DMS53 treated with DMSO at 0.1 percent for 48 hours (cell line): ENCODE results near the gene G3BP1.
A peak's percentile ranks its signal among the peaks of the same experiment; 100 is the strongest.
"Not testable (repeated sequence)": the region's sequence is repeated elsewhere in the genome, so short reads cannot be mapped to it uniquely, and the experiment has no call there.

Experiments
- DNase-seq: peaks from one replicate; lab custom pipeline; 2025; ENCODE audit not compliant: unreplicated experiment; lab: John Stamatoyannopoulos, UW

Gene G3BP1

DNA sequence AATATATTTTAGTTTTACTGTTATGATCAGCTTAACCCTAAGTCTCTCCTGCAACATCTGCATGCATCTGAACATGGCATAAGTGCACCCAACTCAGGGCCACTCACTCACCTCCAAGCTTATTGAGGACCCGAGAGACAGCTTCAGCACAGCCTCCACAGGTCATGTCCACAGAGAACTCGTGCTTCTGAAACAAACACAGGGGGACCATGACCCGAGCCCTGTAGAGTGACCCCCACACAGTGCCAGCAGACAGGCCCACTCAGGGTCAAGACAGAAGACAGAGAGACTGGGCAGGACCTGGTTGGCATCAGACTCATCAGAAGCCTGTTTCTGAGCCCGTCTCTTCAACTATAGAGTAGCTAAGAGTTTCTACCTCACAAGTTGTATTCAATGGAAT, 20.2 kb upstream of the G3BP1 start:
- DNase-seq, result no peak

- DNase-seq, result no peak
Measured at GRCh38 chr5:151755383-151755782, 16.4 kb upstream of the G3BP1 start.

DNA sequence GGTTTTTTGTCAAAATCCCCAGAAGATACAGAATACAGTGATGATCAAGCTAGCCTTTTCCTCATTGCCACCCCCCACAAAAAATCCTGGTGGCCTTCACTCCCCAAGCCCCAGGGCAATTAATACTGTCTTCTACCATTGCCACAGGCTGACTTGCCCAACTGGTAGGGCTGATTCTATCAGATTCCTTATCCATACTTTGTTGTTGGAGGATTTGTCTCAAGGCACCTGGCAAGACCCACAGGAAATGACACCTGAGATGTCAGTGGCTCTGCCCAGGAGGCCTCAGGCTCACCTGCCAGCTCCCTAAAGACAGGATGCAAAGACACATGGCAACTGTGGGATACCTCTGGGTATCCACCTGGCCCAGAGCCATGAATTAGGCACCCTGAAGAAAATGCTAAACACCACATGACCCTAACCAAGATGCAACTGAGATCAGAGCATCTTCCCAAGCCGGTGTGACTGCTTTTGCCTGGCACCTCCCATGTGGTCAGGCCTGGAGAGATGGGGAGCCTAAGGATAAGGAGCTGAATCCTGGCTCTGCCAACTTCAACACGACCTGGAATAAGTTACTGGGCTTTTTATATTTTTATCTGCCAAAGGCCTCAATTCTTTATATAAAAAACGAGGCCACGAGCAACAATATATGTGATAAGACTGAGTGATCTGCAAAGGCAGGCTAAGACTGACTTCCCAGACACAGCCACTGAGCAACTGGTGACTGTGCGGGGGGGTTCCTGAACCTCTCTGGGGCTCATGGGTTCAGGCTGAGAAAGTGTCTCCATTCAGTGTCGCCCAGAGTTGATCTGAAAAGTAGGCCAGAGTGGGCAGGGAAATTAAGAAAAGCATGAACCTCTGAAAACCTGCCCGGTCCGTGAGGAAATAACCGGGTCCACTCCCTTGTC, 14.3 kb upstream of the G3BP1 start:
- DNase-seq, result no peak

DNA sequence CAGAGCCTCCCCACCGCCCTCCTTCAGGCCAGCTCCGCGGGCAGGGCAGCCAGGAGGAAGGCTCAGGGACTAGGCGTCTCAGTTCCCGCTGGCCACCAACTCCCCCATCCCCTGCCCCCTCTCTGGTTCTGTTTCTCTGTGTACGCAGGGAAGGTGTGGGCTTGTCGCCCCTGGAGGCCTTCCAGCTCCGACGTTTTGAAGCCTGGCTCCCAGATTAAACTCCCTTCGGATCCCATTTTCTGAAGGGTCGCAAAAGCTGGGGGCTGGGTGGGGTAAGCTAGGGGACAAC, 13.7 kb upstream of the G3BP1 start:
- DNase-seq, result no peak

- DNase-seq, result peak; percentile 82
Measured at GRCh38 chr5:151758430-151759241, 13.1 kb upstream of the G3BP1 start, which contains the start of gene ATOX1. TSS of gene ATOX1 (minus strand) at chr5:151758631. CDS start at chr5:151758551, 80 bp downstream.

DNA sequence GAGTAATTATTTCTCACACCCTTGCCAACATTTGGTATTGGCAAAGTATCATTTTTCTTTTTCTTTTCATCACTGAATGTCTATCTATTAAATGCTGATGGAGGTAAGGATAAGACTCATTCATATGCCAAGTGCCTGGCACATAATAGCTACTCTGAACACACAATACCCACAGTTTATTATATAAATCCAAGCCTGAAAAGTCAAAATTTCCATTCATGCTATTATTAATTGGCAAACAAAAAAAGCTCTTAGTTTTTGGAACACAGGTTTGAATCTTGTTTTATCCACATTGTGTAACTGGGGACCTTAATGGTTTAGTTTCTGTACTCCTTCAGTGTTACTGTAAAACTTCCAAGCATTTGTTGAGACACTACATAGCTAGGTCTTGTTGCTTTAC, 7.0 kb upstream of the G3BP1 start:
- no peak for DNase-seq

GRCh38 chr5:151766975-151767374, 4.8 kb upstream of the G3BP1 start:
- DNase-seq, result no peak

- DNase-seq, result no peak
Measured at GRCh38 chr5:151770383-151771258, 1.1 kb upstream of the G3BP1 start.

DNA sequence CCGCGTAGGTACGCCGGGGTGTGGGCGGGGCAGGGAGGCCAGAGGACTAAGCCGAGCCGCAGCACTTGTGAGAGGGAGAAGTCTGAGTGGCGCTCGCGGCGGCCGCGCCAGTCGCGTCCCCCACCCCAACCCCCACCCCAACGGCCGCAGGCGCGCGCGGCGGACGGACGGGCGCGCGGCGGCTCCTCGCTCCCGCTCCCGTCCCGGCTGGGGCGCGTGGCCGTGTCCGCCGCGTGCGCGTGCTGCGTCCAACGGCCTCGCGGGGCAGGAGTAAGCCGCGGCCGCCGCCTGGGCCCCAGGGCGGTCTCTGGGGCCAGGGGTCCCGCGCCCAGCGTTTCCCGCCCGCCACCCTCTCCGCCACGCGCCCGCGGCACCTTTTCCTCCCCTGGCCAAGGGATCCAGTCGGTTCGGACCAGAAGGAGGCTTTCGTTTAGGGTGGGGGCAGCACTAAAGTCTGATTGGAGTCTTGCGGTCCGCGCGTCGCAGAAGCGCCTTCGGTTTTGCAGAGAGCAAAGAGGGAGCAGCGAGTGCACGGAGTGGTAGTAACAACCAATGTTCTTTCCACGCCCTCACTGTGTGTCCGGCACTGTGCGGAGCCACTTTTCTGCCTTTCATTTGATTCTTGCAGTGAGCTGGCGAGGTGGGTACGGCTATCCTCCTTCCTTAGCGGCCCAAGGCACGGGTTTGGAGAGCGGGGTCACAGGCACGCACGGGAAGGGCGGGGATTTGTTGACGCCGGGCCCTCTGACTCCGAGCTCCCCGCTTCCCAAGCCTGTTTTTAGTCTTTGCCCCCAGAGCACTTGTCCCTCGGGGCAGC, 483 bp downstream of the G3BP1 start:
- no peak for DNase-seq

DNA sequence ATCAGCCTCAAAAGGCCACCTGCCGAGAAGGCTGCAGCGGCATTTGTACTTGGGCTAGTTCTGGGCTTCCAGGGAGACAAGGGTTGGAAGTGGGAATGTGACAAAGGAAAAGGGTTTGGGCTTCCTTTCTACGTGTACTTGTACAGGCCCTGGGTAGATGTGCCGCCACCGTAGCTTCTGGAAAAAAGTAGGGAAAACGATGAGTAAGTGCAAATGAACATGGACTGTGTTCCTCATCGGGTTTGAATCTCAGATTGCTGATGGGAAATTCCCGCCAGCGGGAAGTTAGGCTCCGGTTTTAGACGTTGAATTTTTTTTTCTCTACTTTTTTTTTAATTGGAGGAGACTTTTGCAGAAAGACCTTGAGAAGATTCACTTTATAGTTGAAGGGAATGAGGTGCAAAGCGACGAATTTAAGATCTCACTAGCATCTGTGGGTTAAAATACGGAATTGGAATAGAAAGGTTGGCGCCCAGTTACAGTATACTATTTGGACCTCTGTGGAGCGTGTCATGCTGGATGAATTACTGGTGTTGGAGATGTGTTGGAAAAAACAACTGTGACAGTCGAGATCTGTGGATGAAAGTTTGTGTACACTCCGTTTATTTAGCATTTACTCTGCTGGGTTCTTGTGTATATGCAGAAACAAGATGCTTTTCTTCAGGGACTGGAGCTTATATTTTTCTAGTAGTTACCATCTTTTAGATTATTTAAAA, 1.2 kb downstream of the G3BP1 start:
- DNase-seq, result no peak

DNA sequence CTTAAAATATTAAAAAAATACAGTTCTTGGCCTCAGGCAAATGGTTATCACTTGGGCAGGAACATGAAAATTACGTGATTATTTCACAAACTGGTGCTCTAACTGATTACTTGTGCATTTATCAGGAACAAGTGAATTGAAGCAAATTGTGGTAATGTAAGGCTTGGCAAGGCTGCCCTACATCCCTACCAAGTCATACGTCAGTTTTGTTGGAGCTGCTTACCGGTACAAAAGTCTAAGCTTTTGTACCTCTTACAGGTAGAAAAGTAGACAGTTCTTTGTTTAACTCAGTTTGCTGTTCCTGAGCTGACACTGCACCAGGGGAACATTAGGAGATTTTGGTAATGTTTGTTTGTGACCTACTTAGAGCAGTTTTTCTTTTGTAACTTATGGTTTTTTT, 2.2 kb downstream of the G3BP1 start:
- no peak for DNase-seq

DNA sequence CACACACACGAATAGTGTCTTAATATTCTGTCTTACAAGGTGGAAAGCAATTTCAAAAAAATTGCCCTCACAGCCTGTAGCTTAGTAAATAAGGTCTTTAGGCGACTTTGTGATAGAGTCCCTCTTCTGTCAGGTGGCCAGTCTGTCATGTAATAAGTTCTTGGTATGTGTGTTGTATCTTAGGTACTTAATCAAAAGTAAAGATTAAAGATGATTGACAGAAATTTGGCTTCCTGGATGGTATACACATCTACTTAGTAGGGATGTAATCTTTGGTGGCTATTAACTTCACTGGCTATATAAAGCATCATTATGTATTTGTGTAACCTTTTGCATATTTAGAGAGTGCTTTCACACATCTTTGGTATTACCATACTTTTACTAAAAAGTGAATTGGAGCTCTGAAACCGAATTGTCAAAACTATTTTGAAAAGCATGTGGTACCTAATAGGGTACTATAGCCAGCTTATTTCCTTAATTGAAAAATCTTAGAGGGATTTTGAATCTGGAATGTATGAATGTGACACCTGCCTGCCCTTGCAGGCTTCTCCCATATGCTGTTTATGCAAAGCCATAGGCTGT, 3.4 kb downstream of the G3BP1 start:
- no peak for DNase-seq

DNA sequence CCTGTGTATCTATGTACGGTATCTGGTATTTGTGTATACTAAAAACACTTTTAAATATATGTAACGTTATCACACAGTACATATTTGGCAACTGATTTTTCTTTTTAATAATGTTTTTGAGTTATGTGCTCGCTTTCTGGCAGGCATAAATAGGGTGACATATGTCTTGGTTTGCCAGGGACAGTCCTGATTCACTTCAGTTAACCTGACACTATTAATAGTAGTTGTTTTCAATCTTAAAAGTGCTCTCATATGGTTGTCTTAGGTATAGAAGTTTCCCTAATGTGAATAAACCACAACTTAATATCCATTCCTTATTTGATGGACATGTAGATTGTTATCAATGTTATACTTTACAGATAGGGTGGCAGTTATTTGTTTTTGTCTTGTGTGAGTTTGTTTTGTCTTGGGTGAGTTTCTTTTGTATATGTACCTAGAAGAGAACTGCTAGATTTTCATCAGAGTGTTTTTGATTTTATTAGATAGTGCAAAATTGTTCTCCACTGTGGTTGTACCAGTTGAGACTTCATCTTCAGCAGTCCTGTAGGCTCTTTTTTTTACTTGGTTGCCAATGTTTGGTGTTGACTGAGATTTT, 7.9 kb downstream of the G3BP1 start:
- DNase-seq, result no peak

DNA sequence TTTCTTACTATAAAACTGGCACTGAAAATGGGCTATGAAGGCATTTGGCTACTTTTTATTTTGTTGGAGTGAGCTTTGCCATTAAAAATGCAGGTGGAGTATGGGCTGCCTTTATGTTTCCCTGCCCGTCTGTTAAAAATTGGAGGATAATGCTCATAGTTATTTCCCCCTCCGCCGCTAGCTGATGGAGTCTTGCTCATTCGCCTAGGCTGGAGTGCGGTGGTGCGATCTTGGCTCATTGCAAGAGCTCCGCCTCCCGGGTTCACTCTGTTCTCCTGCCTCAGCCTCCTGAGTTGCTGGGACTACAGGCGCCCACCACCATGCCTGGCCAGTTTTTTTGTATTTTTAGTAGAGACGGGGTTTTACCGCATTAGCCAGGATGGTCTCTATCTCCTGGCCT, 8.6 kb downstream of the G3BP1 start:
- DNase-seq, result no peak

- DNase-seq, result no peak
Measured at GRCh38 chr5:151781201-151781600, 9.4 kb downstream of the G3BP1 start.

DNA sequence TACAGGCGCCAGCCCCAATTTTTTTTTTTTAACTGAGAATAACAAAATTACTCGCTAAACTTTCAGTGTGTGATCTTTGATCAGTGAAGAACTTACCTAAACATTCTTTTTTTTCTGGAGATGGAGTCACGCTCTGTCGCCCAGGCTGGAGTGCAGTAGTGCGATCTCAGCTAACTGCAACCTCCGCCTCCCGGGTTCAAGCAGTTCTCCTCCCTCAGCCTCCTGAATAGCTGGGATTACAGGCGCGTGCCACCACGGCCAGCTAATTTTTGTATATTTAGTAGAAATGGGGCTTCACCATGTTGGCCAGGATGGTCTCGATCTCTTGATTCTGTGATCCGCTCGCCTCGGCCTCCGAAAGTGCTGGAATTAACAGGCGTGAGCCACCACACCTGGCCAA, 11.9 kb downstream of the G3BP1 start:
- not testable (repeated sequence) for DNase-seq

GRCh38 chr5:151784141-151784540, 12.4 kb downstream of the G3BP1 start:
- no peak for DNase-seq

- no peak for DNase-seq
Measured at GRCh38 chr5:151786468-151786867, 14.7 kb downstream of the G3BP1 start.

DNA sequence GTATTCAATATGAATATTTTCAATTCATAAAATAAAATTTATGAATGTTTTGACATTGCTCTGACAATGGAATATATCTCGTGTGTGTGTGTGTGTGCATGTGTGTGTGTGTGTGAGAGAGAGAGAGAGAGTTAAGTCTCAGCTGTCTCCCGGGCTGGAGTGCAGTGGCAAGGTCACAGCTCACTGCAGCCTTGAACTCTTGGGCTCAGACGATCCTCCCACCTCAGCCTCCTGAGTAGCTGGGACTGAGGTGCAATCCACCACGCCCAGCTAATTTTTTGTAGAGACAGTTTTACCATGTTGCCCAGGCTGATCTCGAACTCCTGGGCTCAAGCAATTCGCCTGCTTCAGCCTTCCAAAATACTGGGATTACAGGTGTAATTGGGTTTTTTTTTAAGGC, 16.1 kb downstream of the G3BP1 start:
- no peak for DNase-seq
